GM19025 (cell line): ENCODE results near the gene FLNC.

Experiments
- ATAC-seq: cut with Tn5 transposase; IDR thresholded peaks from one replicate; pipeline ENCODE4 v1.9.1; 2021; ENCODE audit warnings: mild to moderate bottlenecking, low read depth, moderate library complexity; ENCODE audit not compliant: unreplicated experiment

Gene FLNC

DNA sequence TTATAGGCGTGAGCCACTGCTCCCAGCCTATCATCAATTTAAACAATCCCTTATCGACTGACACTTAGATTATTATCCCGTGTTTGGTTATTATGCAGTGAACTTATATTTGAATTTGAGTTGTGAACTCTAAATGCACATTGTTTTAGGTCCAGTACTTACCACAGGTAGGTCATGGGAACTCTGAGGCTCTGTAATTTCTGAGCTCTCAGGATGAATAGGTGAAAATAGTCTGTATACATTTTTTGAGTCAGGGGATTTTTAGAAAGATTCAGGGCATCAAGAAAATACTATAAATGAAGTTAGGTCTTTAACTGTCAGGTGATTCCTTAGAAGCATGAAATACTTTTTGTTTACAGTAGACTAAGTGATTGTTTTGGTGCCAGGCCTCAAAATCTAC is 29.6 kb upstream of the FLNC start:
- no peak for ATAC-seq

DNA sequence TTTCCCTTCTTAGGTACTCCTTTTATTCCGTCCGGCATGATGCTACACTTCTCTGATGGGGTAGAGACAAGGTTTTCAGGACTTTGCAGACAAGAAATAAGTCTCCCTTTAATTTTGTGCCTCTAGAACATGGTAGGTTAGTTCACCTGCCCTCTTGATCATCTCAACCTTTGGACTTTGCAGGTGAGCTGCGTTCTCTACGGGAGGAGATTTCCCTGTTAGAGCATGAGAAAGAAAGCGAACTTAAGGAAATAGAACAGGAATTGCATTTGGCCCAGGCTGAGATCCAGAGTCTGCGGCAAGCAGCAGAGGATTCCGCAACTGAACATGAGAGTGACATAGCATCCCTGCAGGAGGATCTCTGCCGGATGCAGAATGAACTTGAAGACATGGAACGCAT is 29.2 kb upstream of the FLNC start:
- ATAC-seq, result no peak

DNA sequence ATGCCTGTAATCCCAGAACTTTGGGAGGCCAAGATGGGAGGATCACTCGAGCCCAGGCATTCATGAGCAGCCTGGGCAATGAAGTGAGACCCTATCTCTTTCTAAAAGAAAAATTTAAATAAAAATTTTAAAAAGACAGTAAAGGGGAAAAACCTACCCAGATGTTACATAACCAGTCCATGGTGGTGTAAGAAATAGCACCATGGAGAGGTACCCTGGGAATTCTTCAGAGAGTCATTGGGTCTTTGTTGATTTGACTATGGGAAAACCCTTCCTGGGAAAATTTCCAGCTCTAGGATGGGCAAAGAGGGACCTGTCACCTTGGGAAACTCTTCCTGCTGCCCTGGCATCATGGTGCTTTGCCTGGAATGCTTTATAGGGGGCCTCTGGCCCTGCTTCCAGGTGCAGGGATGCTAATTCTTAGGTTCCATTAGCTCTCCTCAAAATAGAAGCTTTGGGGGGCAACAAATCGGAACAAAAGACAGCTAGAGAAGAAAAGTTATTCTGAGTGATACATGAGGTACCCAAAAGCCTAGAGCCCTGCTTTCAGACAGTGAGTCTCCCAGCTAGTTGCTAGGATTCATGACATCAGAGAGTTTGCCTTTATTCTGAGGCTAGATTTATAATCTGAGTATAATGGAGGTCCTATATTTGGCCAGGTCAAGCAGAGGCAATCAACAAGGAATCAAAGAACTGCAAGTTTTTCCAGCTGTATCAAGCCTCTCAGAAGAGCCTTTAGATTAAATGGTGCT is 28.4 kb upstream of the FLNC start:
- ATAC-seq, result no peak

DNA sequence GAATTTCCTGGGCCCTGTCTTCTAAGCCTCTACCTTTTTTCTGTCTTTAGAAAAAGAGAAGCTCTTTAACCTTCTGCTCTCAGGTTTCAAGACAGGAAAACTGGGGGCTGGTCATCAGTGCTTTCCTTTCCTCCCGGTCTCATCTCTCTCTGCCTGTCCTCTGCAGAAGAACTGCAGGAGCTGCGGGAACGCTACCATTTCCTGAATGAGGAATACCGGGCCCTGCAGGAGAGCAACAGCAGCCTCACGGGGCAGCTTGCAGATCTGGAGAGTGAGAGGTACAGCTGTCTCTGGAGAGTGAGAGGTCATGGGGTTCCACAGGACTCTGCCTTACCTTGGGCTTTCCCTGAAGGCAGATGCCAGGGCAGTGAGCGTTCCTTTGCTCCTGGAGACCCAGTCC is 25.7 kb upstream of the FLNC start:
- ATAC-seq, result no peak

DNA sequence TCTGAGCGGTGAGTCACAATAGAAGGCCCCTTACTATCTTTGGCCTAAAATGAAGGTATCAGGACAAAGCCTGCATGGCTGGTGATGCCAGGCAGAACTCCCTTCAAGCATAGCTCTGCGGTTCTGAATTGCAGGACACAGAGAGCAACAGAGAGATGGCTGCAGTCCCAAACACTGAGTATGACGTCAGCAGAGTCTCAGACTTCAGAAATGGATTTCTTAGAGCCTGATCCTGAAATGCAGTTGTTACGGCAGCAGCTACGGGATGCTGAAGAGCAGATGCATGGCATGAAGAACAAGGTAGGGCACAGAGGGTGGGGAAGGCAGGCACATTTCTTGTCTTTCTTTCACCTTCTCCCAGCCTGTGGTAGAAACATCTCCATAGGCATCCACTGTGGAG is 25.0 kb upstream of the FLNC start:
- ATAC-seq, result no peak

DNA sequence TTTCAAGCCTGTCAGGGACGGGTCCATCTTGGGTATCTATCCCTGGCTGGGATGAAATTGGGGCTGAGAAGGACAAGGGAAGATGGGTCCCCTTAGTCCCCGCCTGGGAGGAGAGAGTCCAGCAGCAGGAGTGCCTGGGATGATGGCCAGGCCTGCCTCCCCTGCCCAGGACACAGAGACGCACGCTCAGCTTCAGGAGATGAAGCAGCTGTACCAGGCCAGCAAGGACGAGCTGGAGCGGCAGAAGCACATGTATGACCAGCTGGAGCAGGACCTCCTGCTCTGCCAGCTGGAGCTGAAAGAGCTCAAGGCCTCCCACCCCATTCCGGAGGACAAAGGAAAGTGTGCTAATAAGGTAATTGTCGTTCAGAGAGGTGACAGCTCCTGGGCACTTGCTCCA is 23.0 kb upstream of the FLNC start:
- ATAC-seq, result no peak

DNA sequence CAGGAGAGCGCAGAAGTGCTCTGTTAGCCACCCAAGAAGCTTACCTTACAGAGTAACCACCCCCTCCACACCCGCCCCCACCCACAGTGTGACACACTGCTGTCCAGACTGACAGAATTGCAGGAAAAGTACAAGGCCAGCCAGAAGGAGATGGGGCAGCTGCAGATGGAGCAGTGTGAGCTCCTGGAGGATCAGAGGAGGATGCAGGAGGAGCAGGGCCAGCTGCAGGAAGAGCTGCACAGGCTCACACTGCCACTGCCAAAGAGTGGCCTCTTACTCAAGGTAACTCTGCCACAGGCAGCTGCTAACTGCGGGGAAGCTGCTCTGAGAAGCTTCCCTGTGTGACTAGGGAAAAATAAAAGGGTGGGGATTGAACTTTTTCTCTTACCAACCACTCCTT is 20.8 kb upstream of the FLNC start:
- ATAC-seq, result no peak

DNA sequence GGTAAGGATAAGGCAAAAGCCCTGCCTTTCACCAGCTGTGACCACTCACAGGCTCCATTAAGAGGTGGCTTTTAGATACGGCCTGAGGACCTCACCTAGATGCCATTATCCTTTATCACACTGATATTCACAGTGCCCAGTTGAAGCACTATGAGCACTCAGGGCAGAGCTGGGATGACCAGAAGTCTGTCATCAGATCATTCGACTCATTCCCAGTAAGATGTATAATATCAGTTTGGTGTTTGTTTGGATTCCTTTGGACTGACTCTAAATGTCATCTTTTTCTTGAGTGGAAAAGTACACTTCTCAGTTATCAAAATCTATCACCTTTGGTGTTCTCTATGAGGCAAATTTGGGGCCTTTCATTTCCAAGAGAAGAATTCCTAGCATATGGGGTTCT is 19.7 kb upstream of the FLNC start:
- ATAC-seq, result no peak

DNA sequence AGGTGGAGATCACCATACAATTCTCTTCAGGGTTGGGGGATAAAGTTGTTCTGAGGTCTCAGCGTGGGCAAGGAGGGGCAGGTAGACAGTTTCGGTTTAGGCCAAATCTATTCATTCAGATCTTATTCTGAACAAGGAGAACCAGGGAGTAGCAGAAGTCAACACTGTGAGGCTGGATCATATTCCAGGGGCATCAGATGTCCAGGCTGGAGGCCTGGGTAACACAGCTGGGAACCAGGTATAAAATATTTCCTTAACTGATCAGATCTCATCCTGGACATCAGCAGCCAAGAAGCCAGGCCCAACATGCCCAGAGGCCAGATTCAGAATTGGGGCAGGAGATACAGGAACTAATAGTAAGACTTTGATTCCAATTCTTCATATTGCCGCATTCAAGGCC is 19.2 kb upstream of the FLNC start:
- ATAC-seq, result no peak

DNA sequence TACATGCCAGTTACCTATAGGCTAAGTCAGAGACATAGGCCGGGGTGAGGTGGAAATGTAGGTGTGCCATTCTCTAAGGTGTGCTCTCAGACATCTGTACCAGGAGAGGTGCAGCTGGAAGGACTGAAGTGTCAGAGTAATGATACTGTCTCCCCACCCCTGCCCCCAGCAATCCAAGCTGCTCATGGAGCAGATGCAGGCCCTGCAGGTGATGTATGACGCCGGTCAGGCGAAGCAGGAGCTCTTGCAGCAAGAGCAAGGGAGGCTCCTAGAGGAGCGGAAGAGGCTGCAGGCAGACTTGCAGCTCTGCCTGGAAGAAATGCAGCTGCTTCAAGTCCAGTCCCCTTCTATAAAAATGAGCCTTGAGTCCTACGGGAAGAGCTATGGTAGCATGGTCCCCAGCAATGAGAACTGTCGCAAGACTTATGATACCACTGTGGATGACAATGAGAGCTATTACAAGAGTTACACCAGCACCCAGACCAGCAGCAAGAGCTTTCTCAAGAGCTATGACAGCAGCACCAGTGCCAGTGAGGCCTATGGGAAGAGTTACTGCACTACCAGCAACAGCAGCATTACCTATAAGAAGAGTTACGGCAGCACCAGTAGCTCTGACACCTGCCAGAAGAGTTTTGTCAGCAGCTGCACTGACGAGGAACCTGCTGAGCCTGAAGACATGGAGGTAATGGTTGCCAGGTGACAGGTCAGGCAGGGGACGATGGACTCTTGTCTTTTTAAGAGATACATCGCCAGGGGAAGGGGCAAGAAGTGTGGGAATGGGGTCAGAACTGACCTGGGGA is 18.4 kb upstream of the FLNC start:
- ATAC-seq, result no peak

DNA sequence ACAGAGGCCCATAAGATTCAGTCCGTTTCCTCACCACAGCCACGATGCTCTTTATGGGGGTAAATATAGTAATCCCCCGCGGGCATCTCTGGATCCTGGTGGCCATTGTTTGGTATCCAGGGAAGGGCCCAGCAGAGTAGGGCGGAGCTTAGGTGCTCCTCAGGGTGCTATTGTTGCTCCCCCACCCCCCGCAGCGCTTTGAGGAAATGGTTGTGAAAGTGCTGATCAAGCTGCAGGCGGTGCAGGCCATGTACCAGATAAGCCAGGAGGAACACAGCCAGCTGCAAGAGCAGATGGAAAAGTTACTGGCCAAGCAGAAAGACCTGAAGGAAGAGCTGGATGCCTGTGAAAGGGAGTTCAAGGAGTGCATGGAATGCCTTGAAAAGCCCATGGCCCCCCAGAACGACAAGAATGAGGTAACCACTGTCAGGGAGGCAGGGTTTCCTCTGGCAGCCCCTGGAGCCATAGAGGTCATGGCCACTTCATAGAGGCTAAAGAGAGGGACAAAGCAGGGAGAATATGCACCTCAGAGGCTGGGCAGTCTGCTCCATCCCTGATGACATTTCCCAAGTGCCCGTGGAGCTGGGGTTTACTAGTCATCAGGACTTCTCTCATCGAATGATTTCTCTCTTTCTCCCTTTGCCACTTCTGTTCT is 17.6 kb upstream of the FLNC start:
- ATAC-seq, result no peak

DNA sequence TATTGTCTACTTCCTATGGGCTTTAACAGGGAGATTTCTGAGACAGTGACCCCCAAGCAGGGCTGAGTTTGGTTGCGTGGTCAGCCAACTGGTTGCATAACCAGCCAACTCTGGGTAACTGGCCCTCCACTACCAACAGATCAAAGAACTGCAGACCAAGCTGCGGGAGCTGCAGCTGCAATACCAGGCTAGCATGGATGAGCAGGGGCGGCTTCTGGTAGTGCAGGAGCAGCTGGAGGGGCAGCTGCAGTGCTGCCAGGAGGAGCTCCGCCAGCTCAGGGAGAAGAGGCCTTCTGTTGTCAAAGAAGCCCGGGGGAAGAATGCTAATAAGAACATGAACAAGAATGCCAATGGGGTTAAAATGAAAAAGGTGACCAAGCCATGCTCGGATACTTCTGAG is 15.7 kb upstream of the FLNC start:
- no peak for ATAC-seq

DNA sequence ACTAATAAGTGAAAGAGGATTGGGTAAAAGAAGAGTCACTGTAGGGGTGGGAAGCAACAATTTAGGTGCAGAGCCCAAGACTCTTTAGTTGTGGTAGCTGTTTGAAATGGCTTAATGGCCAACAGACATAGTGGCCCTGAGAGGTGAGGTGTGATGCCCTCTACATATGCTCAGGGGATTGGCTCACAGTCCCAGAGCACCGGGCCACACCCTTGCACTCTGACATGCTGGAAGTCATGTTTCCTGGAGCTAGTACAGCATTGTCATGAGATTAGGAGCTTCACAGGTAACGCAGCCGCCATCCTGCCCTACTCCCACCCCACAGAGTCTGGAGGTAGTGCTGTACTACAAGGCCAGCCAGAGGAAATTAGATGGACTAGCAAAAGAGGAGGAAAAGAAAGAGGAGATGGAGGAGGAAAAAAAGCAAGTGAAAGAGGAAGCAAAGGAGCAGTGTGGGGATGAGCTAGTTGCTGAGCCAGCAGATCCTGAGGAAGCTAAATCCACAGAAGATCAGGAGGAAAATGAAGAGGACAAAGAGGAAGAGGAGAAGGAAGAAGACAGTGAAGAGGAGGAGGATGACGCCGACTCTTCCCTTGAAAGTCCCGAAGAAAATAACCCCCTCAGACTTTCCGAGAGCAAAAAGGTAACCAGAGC is 14.8 kb upstream of the FLNC start:
- ATAC-seq, result no peak

DNA sequence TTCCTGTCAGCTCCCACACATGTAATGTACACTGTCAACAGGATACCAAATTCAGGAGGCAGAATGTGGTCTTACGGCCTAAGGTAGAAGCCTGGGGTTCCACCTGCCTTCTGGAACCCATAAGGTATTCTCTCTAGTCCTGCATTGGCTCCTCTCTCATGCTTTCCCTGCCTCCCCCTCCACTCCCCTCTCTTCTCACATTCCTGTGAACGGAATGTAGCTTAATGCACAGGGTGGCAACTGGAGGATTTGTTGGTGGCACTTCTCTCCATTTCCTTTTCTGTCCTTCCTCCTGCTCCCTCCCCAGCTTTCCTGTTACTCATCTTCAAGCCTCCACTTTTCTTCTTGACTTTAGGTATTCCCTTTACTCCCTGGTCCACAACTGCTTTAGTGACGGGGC is 11.5 kb upstream of the FLNC start:
- ATAC-seq, result no peak

DNA sequence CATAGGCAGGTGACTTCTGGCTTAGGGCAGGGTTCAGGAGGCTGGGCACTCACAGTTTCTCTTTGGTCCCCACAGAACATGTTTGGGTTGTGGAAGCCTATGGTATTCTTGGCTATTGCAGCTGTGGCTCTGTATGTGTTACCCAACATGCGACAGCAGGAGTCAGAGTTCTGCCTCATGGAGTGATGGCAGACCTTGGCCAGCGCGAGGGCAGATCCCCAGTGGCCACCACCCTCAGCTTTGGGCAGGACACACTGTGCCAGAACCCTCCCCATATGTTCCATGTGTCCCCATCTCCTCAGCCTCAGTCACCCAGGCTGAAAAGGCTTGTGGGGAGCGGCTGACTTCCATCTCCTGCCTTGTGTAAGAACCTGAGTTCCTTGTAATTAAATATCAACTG is 8.5 kb upstream of the FLNC start:
- ATAC-seq, result no peak

DNA sequence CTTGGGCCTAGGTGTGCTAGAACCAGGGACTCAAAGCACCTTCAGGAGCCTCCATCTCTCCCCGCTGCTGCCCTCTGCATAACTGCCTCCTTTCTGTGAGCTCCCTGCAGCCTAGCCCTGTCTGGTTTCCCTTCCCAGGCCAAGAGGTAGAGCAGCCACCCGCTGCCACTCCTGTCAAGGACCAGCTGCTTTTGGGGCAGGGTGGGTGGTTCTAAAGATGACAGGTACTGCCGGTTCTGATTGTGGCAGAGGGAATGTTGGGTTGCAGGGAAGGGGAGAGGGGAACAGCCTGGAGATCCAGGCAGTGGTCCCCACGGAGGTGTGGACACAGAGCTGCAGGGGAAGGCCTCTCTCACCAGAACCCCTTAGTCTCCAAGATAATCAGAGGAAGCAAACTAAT is 3.7 kb upstream of the FLNC start:
- ATAC-seq, result no peak

DNA sequence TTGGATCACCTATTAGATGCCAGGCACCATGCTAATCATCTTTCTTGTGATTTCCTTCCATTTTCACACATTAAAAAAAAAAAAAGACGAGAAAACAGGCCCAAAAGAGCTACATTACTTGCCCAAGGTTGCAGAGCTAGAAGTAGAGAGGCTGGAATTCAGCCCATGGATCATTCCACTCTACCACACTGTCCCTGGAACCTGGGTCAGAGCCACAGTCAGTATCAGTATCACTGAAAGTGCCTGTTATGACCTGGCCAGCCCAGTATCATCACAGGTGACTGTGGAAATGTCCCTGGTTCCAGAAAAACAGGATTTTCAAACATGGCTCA is 3.3 kb upstream of the FLNC start:
- no peak for ATAC-seq

DNA sequence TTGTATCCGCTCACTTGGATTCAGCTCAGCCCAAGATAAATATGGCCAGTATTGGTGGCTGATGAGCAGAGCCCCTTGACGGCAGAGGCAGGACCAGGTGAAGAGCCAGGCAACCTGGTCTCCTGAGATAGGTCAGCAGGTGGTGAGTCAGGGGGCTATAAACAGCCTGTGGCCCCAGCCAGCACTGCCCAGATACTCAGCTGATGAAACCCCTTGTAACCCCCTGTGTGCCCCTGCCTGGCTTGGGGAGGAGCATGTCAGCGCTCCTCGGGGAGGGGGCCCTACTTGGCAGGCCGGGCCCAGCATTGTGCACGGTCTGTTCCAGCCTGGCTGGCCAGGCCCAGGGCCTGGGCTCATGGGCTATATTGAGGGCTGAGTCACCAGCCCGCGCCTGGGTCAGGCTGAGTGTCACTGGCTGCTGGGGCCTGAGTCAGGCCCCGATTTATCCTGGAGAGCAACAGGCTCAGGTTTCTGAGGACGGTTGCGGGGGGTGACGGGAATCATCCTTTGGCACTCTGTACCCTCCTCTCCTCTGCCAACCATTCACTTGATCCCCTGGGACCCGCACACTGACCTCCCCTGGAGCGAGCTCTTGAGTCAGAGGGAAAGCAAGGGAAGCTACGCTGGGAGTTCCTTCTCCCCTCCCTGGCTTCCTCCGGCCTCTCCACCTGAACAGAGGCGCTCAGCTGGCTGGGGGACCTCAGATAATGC is 2.8 kb upstream of the FLNC start:
- no peak for ATAC-seq

DNA sequence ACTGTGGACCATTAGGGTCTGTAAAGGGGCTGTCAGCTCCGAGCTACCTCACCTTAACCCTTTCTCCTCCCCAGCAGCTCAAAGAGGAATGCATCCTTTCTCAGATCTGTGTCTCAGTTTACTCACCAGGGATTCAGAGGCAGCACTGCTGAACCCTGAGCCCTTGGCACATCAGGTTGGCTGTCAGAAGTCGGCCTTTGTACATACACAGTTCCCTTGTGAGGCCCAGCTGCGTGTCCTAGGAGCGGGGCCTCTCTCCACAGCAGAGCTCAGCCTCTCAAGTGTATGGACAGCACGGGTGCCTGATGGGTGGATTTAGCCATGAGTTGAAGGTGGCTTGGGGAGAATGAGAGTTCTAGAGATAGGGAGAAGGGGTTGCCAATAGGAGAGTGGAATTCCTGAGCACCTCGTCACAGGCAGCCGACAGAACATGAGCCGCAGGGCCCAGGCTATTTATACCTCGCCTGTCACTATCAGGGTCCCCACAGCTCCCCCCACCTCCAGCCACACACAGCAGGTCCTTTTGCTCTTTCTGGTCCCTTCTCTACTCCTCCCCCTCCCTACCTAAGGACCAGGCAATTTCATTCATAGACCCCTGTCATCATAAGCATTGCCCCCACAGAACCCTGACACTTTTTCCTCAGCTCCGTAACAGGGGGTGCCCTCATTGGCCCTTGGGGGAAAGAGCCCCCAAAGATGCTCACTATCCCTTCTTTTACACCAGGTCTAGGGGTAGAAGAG is 2.1 kb upstream of the FLNC start:
- no peak for ATAC-seq
